Measurements from ENCODE around the gene CAMK2G.

- TF ChIP-seq CTCF (IDR thresholded peaks at IDR 0.05; ENCODE audit: borderline replicate concordance, extremely low read depth, low read length, poor library complexity, severe bottlenecking) (no peak), EZH2 (IDR thresholded peaks at IDR 0.05; ENCODE audit: borderline replicate concordance, low read depth, low read length, severe bottlenecking) (no peak)
These were observed 11.1 kb downstream of the CAMK2G start for GRCh38 chr10:73863039-73863817.
